SU-DHL-6 (cell line): ENCODE results near the gene NSMCE3.

ENCODE experiments used
- H2AFZ ChIP-seq: fragments of 200-600 bp; sonication (generic); 2 replicates; pipeline ENCODE4 v1.6.1; 2014; ENCODE audit warnings: low read depth, mild to moderate bottlenecking, moderate library complexity, mixed read lengths, antibody characterized with exemption, low read length; ENCODE audit not compliant: severe bottlenecking
- H3F3A ChIP-seq: fragments of 200-600 bp; shearing (Covaris generic); 2 replicates; pipeline ENCODE4 v1.6.0; 2016; ENCODE audit warnings: antibody characterized with exemption, mild to moderate bottlenecking; ENCODE audit not compliant: insufficient read depth
- H3K27ac ChIP-seq: fragments of 200-600 bp; sonication (generic); 2 replicates; pipeline ENCODE4 v1.5.1; 2016; ENCODE audit warnings: low read depth, mild to moderate bottlenecking, low read length, moderate library complexity, mixed read lengths
- H3K27me3 ChIP-seq: fragments of 200-600 bp; sonication (generic), shearing (Covaris generic); 2 replicates; pipeline ENCODE4 v1.6.0; 2014; ENCODE audit warnings: mild to moderate bottlenecking, low read length
- H3K36me3 ChIP-seq: fragments of 200-600 bp; sonication (generic); 2 replicates; pipeline ENCODE4 v1.6.1; 2014; ENCODE audit warnings: mild to moderate bottlenecking, low read length, mixed read lengths
- H3K4me2 ChIP-seq: fragments of 300-600, 200-600 bp; shearing (Covaris generic), sonication (generic); 2 replicates; pipeline ENCODE4 v1.6.0; 2014; ENCODE audit warnings: low read length, low read depth, mild to moderate bottlenecking; ENCODE audit not compliant: poor library complexity, severe bottlenecking
- H3K4me3 ChIP-seq: fragments of 200-600 bp; sonication (generic); 2 replicates; pipeline ENCODE4 v1.5.1; 2014; ENCODE audit warnings: antibody characterized with exemption, low read length, mild to moderate bottlenecking, mixed read lengths; ENCODE audit not compliant: insufficient read depth, poor library complexity, severe bottlenecking
- H3K79me2 ChIP-seq: fragments of 200-600 bp; sonication (generic); 2 replicates; pipeline ENCODE4 v1.6.1; 2014; ENCODE audit warnings: mild to moderate bottlenecking, low read length, moderate library complexity; ENCODE audit not compliant: insufficient read depth
- H3K9ac ChIP-seq: fragments of 200-600 bp; sonication (generic); 2 replicates; pipeline ENCODE4 v1.7.0; 2014; ENCODE audit warnings: mild to moderate bottlenecking, low read length
- H3K9me2 ChIP-seq: fragments of 200-600 bp; sonication (generic); replicated peaks from 2 replicates; pipeline ENCODE4 v1.6.1; 2014; ENCODE audit warnings: low read length; ENCODE audit not compliant: insufficient read depth
- H3K9me3 ChIP-seq: fragments of 200-600 bp; sonication (generic); 2 replicates; pipeline ENCODE4 v1.6.1; 2014; ENCODE audit warnings: low read length, mixed read lengths; ENCODE audit not compliant: insufficient read depth
- H4K20me1 ChIP-seq: fragments of 200-600 bp; sonication (generic); 2 replicates; pipeline ENCODE4 v1.6.1; 2014; ENCODE audit warnings: low read depth, mild to moderate bottlenecking, antibody characterized with exemption, low read length, moderate library complexity, mixed read lengths
- CTCF ChIP-seq: fragments of 200-600 bp; sonication (generic); IDR thresholded peaks from one replicate; pipeline ENCODE4 v1.5.1; 2017; ENCODE audit warnings: antibody characterized with exemption, mild to moderate bottlenecking, low read length, moderate library complexity; ENCODE audit not compliant: insufficient read depth, poor library complexity, severe bottlenecking
- EZH2phosphoT487 ChIP-seq: fragments of 200-600 bp; sonication (generic), shearing (Covaris generic); conservative IDR thresholded peaks from 2 replicates; pipeline ENCODE4 v1.6.1; 2018; ENCODE audit warnings: mild to moderate bottlenecking, antibody characterized with exemption, low read length, moderate library complexity, mixed read lengths

NSMCE3 gene

GRCh38 chr15:29274946-29275345 lies 5.3 kb upstream of the NSMCE3 start:
- H4K20me1 ChIP-seq: no peaks in the 10 kb centered on the region
- no peaks in the 10 kb centered on the region for H3K9me3 ChIP-seq
- TF ChIP-seq EZH2phosphoT487 (no peak), CTCF (no peak)
- H3K9me2 ChIP-seq: no peaks in the 10 kb centered on the region
- peaks cover 13% of the 10 kb centered on the region for H3F3A ChIP-seq
- no peak overlapping the region for H3K9ac ChIP-seq
- no peak overlapping the region for H3K4me2 ChIP-seq
- no peaks in the 10 kb centered on the region for H3K79me2 ChIP-seq
- no peak overlapping the region for H2AFZ ChIP-seq
- no peaks in the 10 kb centered on the region for H3K36me3 ChIP-seq
- H3K27ac ChIP-seq: no peak overlapping the region
- H3K4me3 ChIP-seq: no peak overlapping the region
- H3K27me3 ChIP-seq: no peaks in the 10 kb centered on the region

GRCh38 chr15:29272219-29272618 lies 2.6 kb upstream of the NSMCE3 start:
- no peak overlapping the region for H3K4me2 ChIP-seq
- peaks cover 19% of the 10 kb centered on the region for H3K79me2 ChIP-seq
- TF ChIP-seq CTCF: no peak
- no peak for TF ChIP-seq EZH2phosphoT487
- peaks cover 16% of the 10 kb centered on the region; the same call in 1 of the 2 replicates for H4K20me1 ChIP-seq
- no peak overlapping the region for H3K4me3 ChIP-seq
- H2AFZ ChIP-seq: no peak overlapping the region
- H3K36me3 ChIP-seq: no peaks in the 10 kb centered on the region
- H3K27ac ChIP-seq: no peak overlapping the region
- no peak overlapping the region for H3K9ac ChIP-seq
- no peaks in the 10 kb centered on the region for H3K27me3 ChIP-seq
- no peaks in the 10 kb centered on the region for H3K9me3 ChIP-seq
- peaks cover 15% of the 10 kb centered on the region for H3F3A ChIP-seq
- H3K9me2 ChIP-seq: no peaks in the 10 kb centered on the region

- Histone ChIP-seq H3K9ac (peak overlapping the region; percentile 86), H3K27ac (peak overlapping the region; percentile 95), H2AFZ (peak overlapping the region; percentile 77), H3K27me3 (no peaks in the 10 kb centered on the region), H3K36me3 (no peaks in the 10 kb centered on the region), H3F3A (peaks cover 15% of the 10 kb centered on the region), H3K9me3 (no peaks in the 10 kb centered on the region), H3K4me2 (peak overlapping the region; percentile 94), H4K20me1 (peaks cover 19% of the 10 kb centered on the region; the same call in 1 of the 2 replicates), H3K79me2 (peaks cover 19% of the 10 kb centered on the region), H3K9me2 (no peaks in the 10 kb centered on the region), H3K4me3 (peak overlapping the region; percentile 79)
- no peak for TF ChIP-seq EZH2phosphoT487
- no peak for TF ChIP-seq CTCF
Observed at GRCh38 chr15:29270976-29271375, 1.4 kb upstream of the NSMCE3 start.
